A673 (cell line): ENCODE results near the gene NAALADL2.

ENCODE experiments used
- CTCF ChIP-seq: fragments of 300-800, 200-600 bp; sonication (generic); conservative IDR thresholded peaks from 2 replicates; pipeline ENCODE4 v1.5.1; 2017; ENCODE audit warnings: low read depth, mild to moderate bottlenecking, antibody characterized with exemption, low read length, moderate library complexity, mixed read lengths
- EZH2 ChIP-seq: fragments of 200-600 bp; sonication (generic); IDR thresholded peaks from 2 replicates; pipeline ENCODE4 v1.6.1; 2017; ENCODE audit warnings: borderline replicate concordance, low read depth, mild to moderate bottlenecking, mixed read lengths, antibody characterized with exemption, low read length; ENCODE audit not compliant: poor library complexity, severe bottlenecking

GRCh38 chr3:175605851-175606250 is 746.7 kb downstream of the NAALADL2 start:
- TF ChIP-seq CTCF (no peak), EZH2 (no peak)
